Astrocyte of the spinal cord (primary cell): ENCODE data around the gene TAS2R20.

ENCODE experiments used
- DNase-seq: peaks from one replicate; pipeline ENCODE4 v3.0.0; 2011; ENCODE audit warnings: low read depth, low spot score
- H3K4me3 ChIP-seq: 2 replicates; pipeline ENCODE4 v1.5.1; 2011; ENCODE audit warnings: low read depth, mild to moderate bottlenecking, low read length, moderate library complexity
- CTCF ChIP-seq: IDR thresholded peaks from 2 replicates; pipeline ENCODE4 v1.5.1; 2012; ENCODE audit warnings: low read depth, mild to moderate bottlenecking, low read length, inconsistent platforms
- in situ Hi-C: cut with HindIII; loops from 2 replicates; pipeline ENCODE4 v1.10.0; 2017; ENCODE audit warnings: low sequenced_read_pairs

The TAS2R20 gene

GRCh38 chr12:10989107-10989506, 9.0 kb downstream of the TAS2R20 start:
- no peak for DNase-seq
- no peak overlapping the region for H3K4me3 ChIP-seq
- in situ Hi-C loops, result no loop called here
- TF ChIP-seq CTCF, result no peak

DNA sequence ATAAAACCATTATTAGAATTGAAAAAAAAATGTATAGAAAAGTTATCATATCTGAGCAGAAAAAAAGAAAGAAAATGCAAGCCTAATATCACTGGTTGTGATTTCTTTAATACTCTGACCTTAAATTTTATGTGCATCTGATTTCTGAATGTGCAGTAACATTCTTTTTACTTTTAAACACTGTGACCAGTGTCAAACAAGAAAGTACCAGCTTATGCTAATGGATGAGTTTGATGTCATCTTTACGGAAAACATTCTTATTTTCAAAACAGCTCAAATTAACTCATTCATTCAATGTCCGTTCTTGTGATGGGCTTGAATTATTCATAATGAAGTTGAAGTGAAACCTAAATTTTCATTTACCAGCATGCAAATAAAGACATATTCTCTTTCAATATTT, 11.3 kb downstream of the TAS2R20 start, which contains the start of gene TAS2R50:
TSS of gene TAS2R50 (minus strand) at position 101 of the 400 bp plus-strand sequence. CDS start at position 49, 52 bp downstream.
- DNase-seq, result no peak
- in situ Hi-C loops, result no loop called here
- TF ChIP-seq CTCF, result no peak
- H3K4me3 ChIP-seq, result no peak within 1 kb of the TSS

GRCh38 chr12:10982244-10982643, 15.9 kb downstream of the TAS2R20 start:
- in situ Hi-C loops, result no loop called here
- no peak for TF ChIP-seq CTCF
- no peak for DNase-seq
- no peak overlapping the region for H3K4me3 ChIP-seq

DNA sequence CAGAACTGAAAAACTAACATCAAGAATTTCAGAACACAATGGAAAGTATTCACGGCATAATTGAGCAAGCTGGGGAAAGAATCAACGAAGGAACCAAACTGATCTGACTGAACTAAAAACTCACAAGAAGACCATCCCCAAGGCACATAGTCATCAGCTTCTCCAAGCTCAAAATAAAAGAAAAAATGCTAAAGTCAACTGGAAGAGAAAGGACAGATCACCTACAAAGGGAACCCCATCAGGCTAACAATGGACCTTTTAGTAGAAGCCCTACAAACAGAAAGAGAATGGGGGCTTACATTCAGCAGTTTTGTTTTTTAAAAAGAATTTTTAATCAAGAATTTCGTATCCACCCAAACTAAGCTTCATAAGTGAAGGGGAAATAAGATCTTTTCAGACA, 23.1 kb downstream of the TAS2R20 start:
- no peak for TF ChIP-seq CTCF
- in situ Hi-C loops, result no loop called here
- H3K4me3 ChIP-seq, result no peak overlapping the region
- no peak for DNase-seq

- in situ Hi-C loops, result no loop called here
- peak; percentile 73 for DNase-seq
- TF ChIP-seq CTCF, result no peak
- H3K4me3 ChIP-seq, result no peak overlapping the region
Measured at GRCh38 chr12:10968765-10969456, 29.2 kb downstream of the TAS2R20 start.

DNA sequence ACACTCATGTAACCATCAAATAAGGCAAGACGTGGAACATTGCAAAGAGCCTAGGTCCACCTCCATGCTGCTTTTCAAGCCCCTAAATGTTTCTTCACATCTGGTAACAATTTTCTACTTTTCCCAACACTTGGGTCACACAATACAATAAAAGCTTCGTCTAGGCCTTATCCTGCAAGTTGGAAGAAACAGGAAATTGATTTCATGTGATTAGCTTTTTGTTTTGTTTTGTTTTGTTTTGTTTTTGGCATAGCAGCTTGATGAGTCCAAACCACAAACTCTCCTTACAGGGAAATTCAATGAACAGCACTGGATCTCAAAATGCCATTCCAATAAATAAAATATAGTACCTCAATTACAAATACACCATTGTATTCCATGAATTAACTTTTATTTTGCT, 30.7 kb downstream of the TAS2R20 start:
- in situ Hi-C loops, result no loop called here
- no peak overlapping the region for H3K4me3 ChIP-seq
- DNase-seq, result peak; percentile 66
- no peak for TF ChIP-seq CTCF
